HG03520 (cell line): ENCODE data around the gene ICAM3.

Experiments
- ATAC-seq: cut with Tn5 transposase; IDR thresholded peaks from one replicate; pipeline ENCODE4 v1.9.1; 2021; ENCODE audit warnings: mild to moderate bottlenecking, moderate library complexity; ENCODE audit not compliant: unreplicated experiment

The ICAM3 gene

DNA sequence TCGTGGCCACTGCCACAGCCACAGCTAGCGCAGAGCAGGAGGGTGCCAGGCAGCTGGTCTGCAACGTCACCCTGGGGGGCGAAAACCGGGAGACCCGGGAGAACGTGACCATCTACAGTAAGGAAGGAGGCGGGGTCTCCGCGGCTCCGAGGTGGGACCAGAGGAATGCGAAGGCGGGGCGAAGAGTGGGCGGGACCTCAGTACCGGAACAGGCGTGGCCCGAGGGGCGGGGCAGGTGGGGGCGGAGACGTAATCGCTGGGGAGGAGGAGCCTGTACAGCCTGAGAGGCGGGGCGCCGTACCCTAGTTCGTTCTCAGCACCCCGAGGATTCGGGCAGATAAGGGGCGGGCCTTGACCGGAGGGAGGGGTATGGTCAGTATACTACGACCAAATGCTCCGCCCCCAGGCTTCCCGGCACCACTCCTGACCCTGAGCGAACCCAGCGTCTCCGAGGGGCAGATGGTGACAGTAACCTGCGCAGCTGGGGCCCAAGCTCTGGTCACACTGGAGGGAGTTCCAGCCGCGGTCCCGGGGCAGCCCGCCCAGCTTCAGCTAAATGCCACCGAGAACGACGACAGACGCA, 47.1 kb downstream of the ICAM3 start:
- no peak for ATAC-seq

DNA sequence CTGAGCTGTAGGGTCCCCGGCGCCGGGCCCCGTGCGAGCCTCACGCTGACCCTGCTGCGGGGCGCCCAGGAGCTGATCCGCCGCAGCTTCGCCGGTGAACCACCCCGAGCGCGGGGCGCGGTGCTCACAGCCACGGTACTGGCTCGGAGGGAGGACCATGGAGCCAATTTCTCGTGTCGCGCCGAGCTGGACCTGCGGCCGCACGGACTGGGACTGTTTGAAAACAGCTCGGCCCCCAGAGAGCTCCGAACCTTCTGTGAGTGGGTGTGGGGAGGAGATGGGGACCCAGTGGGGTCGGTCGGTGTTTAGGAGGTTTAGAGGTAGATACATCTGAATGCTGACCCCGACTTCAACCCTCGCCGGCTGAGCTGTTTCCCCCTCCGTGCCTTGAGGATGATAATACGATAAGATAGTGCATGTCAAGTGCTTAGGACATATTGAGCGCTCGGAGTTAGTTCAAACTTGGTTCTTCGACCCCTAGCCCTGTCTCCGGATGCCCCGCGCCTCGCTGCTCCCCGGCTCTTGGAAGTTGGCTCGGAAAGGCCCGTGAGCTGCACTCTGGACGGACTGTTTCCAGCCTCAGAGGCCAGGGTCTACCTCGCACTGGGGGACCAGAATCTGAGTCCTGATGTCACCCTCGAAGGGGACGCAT, 47.7 kb downstream of the ICAM3 start:
- ATAC-seq = no peak

DNA sequence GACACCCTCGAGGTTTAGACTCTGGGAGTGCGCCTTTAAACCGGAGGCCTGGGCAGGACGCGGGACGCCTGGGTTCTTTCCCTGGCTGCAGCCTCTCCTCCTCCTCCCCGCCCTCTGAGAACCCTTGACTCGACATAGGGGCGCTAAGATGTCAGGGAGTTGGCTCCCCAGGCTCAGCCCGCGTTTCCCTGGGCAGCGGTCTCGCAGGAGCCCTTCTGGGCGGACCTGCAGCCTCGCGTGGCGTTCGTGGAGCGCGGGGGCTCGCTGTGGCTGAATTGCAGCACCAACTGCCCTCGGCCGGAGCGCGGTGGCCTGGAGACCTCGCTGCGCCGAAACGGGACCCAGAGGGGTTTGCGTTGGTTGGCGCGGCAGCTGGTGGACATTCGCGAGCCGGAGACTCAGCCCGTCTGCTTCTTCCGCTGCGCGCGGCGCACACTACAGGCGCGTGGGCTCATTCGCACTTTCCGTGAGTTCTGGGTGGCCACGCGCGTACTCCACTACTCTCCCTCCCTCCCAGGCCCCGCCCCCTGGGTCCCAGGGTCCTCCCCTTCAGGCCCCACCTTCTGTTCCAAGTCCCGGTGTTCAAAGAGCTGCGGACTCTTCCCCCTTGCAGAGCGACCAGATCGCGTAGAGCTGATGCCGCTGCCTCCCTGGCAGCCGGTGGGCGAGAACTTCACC, 48.4 kb downstream of the ICAM3 start:
- no peak for ATAC-seq

DNA sequence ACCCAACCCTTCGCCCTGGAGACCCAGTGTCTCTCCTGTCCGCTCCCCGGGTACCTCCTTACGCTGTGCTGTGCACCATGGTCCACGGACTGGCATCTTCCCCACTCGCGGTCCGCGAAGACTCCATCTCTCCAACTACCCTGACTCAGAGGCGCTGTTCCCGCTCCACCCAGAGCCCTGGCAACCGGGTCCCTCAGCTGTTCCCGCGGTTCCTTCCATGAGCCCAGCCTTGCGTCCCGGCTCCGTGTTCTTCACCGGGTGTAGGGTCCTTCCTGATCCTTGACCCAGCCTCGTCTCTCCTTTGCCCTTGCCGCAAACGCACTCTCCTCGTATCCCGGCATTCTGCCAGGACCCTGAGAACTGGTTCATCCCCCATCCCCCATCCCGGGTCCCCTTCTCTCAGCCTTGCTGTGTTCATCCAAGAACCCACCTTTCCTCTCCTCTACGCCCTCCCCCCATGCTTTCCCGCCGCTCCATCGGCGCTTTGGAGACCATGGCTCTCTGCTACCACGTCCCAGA, 49.0 kb downstream of the ICAM3 start:
- ATAC-seq = no peak

DNA sequence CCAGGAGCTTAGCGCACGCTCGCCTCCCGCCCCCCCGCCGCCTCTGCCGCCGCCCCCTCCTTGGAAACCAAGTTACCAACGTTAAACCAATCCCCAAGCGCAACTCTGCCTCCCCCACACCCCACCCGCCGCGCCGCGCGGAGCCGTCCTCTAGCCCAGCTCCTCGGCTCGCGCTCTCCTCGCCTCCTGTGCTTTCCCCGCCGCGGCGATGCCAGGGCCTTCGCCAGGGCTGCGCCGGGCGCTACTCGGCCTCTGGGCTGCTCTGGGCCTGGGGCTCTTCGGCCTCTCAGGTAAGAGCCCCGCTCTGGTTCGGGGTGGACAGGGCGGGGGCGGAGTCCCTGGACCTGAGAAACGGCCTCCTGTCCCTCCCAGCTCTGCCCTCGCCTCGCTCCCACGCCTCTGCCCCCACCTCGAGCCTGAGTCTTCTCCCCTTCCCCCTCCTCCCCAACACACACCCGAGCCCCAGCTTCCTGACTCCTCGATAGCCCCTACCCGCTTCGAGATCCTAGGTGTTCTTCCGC, 49.5 kb downstream of the ICAM3 start, which contains the start of gene ICAM5:
Gene ICAM5 (plus strand): TSS at position 117 of the 521 bp plus-strand sequence. CDS start 92 bp downstream, at position 209.
- no peak for ATAC-seq

DNA sequence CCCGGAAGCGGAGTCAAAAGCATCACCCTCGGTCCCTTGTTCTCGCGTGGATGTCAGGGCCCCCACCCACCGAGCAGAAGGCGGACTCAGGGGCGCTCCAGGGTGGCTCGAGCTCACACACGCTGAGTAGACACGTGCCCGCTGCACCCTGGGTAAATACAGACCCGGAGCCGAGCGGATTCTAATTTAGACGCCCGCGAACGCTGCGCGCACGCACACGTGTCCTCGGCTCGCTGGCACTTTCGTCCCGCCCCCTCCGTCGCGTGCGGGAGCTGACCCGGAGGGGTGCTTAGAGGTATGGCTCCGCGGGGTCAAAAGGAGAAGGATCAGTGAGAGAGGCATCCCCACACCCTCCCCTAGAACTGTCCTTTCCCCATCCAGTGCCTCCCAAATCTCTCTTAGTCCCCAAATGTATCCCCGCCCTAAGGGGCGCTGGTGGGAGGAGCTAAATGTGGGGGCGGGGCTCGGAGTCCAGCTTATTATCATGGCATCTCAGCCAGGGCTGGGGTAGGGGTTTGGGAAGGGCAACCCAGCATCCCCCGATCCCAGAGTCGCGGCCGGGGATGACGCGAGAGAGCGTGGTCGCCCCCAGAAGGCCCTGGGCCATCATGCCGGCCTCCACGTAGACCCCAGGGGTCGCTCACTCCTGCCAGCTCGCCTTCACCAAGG, 50.1 kb downstream of the ICAM3 start:
- ATAC-seq = no peak

DNA sequence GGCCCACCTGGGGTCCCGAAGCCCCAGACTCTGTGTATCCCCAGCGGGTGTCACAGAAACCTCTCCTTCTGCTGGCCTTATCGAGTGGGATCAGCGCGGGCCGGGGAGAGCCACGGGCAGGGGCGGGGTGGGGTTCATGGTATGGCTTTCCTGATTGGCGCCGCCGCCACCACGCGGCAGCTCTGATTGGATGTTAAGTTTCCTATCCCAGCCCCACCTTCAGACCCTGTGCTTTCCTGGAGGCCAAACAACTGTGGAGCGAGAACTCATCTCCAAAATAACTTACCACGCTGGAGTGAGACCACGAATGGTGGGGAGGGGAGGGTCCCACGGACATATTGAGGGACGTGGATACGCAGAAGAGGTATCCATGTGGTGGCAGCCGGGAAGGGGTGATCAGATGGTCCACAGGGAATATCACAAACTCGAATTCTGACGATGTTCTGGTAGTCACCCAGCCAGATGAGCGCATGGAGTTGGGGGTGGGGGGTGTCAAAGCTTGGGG, 50.7 kb downstream of the ICAM3 start:
- ATAC-seq = no peak

DNA sequence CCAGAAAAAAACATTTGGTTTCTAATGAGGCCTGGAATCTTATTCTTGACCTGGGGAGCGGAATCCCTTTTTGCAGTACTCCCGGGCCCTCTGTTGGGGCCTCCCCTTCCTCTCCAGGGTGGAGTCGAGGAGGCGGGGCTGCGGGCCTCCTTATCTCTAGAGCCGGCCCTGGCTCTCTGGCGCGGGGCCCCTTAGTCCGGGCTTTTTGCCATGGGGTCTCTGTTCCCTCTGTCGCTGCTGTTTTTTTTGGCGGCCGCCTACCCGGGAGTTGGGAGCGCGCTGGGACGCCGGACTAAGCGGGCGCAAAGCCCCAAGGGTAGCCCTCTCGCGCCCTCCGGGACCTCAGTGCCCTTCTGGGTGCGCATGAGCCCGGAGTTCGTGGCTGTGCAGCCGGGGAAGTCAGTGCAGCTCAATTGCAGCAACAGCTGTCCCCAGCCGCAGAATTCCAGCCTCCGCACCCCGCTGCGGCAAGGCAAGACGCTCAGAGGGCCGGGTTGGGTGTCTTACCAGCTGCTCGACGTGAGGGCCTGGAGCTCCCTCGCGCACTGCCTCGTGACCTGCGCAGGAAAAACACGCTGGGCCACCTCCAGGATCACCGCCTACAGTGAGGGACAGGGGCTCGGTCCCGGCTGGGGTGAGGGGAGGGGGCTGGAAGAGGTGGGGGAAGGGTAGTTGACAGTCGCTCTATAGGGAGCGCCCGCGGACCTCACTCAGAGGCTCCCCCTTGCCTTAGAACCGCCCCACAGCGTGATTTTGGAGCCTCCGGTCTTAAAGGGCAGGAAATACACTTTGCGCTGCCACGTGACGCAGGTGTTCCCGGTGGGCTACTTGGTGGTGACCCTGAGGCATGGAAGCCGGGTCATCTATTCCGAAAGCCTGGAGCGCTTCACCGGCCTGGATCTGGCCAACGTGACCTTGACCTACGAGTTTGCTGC, 52.4 kb downstream of the ICAM3 start, which contains the start of gene ICAM4:
Gene ICAM4 (plus strand): TSS at position 153 of the 935 bp plus-strand sequence. CDS start 58 bp downstream, at position 211.
- no peak for ATAC-seq

DNA sequence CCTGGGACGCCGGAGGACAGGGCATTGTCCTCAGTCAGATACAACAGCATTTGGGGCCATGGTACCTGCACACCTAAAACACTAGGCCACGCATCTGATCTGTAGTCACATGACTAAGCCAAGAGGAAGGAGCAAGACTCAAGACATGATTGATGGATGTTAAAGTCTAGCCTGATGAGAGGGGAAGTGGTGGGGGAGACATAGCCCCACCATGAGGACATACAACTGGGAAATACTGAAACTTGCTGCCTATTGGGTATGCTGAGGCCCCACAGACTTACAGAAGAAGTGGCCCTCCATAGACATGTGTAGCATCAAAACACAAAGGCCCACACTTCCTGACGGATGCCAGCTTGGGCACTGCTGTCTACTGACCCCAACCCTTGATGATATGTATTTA, 54.0 kb downstream of the ICAM3 start:
- ATAC-seq = no peak

DNA sequence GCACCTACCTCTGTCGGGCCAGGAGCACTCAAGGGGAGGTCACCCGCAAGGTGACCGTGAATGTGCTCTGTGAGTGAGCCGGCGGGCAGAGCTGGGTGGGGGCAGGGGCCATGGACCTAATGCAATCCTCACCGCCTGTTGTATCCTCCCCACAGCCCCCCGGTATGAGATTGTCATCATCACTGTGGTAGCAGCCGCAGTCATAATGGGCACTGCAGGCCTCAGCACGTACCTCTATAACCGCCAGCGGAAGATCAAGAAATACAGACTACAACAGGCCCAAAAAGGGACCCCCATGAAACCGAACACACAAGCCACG, 54.5 kb downstream of the ICAM3 start:
- no peak for ATAC-seq

DNA sequence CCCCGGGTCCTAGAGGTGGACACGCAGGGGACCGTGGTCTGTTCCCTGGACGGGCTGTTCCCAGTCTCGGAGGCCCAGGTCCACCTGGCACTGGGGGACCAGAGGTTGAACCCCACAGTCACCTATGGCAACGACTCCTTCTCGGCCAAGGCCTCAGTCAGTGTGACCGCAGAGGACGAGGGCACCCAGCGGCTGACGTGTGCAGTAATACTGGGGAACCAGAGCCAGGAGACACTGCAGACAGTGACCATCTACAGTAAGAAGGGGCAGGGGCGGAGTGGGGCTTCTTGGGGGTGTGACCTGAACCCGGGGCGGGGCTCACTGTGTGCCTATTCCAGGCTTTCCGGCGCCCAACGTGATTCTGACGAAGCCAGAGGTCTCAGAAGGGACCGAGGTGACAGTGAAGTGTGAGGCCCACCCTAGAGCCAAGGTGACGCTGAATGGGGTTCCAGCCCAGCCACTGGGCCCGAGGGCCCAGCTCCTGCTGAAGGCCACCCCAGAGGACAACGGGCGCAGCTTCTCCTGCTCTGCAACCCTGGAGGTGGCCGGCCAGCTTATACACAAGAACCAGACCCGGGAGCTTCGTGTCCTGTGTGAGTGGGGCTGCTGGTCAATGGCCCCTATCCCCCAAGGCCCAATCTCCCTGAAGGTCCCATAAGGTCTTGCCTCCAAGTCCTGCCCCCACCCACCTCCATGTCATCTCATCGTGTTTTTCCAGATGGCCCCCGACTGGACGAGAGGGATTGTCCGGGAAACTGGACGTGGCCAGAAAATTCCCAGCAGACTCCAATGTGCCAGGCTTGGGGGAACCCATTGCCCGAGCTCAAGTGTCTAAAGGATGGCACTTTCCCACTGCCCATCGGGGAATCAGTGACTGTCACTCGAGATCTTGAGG, 55.1 kb downstream of the ICAM3 start:
- no peak for ATAC-seq
